GM21723 (cell line): ENCODE data around the gene KCNQ4.

Experiments used
- ATAC-seq: cut with Tn5 transposase; IDR thresholded peaks from one replicate; pipeline ENCODE4 v1.9.1; 2021; ENCODE audit warnings: mild to moderate bottlenecking, moderate library complexity; ENCODE audit not compliant: unreplicated experiment

Gene KCNQ4

GRCh38 chr1:40838980-40839942 lies 55.7 kb downstream of the KCNQ4 start:
- ATAC-seq: no peak

- no peak for ATAC-seq
Observed at GRCh38 chr1:40839943-40840335, 56.4 kb downstream of the KCNQ4 start.

GRCh38 chr1:40840526-40841323 lies 57.1 kb downstream of the KCNQ4 start:
- ATAC-seq: no peak

- no peak for ATAC-seq
Observed at GRCh38 chr1:40841602-40842001, 58.0 kb downstream of the KCNQ4 start.

- no peak for ATAC-seq
Observed at GRCh38 chr1:40842207-40842606, 58.6 kb downstream of the KCNQ4 start.

- no peak for ATAC-seq
Observed at GRCh38 chr1:40842691-40843090, 59.1 kb downstream of the KCNQ4 start.

GRCh38 chr1:40844079-40844478 lies 60.5 kb downstream of the KCNQ4 start:
- ATAC-seq: no peak

- no peak for ATAC-seq
Observed at GRCh38 chr1:40844887-40845878, 61.6 kb downstream of the KCNQ4 start.

GRCh38 chr1:40845895-40846294 lies 62.3 kb downstream of the KCNQ4 start:
- ATAC-seq: no peak

GRCh38 chr1:40847023-40847745 lies 63.6 kb downstream of the KCNQ4 start:
- no peak for ATAC-seq

GRCh38 chr1:40848530-40849189 lies 65.1 kb downstream of the KCNQ4 start:
- ATAC-seq: no peak

GRCh38 chr1:40849801-40850592 lies 66.4 kb downstream of the KCNQ4 start:
- ATAC-seq: no peak

- ATAC-seq: peak; percentile 76
Observed at GRCh38 chr1:40851643-40852042, 68.1 kb downstream of the KCNQ4 start.

GRCh38 chr1:40853113-40853884 lies 69.7 kb downstream of the KCNQ4 start:
- ATAC-seq: no peak

GRCh38 chr1:40853885-40854170 lies 70.2 kb downstream of the KCNQ4 start:
- no peak for ATAC-seq

- ATAC-seq: no peak
Observed at GRCh38 chr1:40855513-40855912, 71.9 kb downstream of the KCNQ4 start.

- no peak for ATAC-seq
Observed at GRCh38 chr1:40856116-40856515, 72.5 kb downstream of the KCNQ4 start.

GRCh38 chr1:40856656-40857302 lies 73.2 kb downstream of the KCNQ4 start:
- no peak for ATAC-seq
